Dedifferentiated amniotic fluid mesenchymal stem cell (primary cell): Measurements from ENCODE around the gene SLC4A3.

Experiments used
- DNase-seq: peaks from one replicate; pipeline ENCODE4 v3.0.0-alpha.2; 2016; ENCODE audit errors: extremely low spot score

SLC4A3 gene

DNA sequence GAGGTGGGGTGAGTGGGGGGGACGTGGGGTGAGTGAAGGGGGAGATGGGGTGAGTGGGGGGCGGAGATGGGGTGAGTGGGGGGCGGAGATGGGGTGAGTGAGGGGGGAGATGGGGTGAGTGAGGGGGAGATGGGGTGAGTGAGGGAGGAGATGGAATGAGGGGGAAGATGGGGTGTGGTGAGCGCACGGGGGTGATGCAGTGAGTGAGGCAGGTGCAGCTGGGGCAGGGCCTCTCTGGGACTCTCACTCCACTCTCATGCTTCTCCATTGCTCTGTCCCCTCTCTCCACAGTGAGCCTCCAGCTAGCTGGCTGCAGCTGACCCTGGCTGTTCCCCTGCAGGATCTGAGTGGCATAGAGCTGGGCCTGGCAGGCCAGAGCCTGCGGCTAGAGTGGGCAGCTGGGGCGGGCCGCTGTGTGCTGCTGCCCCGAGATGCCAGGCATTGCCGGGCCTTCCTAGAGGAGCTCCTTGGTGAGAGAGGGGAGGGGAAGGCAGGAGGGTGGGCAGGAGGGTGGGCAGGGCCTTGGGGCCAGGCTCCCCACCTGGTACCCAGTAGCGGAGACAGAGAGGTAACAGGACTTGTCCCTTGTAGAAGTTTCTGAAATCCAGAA, 13.9 kb upstream of the SLC4A3 start:
- DNase-seq: no peak

DNA sequence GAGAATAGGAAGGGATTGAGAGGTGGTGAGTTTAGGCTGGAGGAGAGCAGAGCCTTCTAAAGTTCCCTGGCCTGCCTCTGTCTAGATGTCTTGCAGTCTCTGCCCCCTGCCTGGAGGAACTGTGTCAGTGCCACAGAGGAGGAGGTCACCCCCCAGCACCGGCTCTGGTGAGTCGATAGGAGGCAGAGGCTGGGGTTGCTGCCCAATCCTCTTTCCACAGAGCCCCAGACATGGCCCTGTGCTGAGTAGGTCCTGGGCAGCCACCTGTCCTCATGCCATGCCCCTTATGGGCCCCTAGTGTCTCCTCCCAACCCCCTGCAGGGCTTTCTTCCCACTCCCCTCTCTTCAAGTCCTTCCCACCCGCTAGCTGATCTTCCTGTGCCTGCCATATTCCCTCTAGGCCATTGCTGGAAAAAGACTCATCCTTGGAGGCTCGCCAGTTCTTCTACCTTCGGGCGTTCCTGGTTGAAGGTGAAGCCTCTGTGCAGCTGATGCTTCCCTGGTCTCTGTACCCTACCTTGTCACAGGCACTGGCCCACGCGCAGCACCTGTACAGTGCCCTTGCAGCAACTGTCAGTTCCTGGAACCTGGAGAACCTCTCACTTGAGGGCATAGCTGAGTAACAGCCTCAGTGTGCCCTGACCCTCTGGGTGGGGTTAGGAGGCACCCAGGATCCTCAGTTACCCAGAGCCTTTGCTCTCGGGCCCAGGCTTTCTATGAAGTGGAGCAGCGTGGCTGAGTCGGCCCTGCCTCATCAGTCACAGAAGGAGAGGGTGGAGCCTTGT, 13.2 kb upstream of the SLC4A3 start:
- DNase-seq: no peak

GRCh38 chr2:219615036-219615435, 12.4 kb upstream of the SLC4A3 start:
- DNase-seq: no peak

DNA sequence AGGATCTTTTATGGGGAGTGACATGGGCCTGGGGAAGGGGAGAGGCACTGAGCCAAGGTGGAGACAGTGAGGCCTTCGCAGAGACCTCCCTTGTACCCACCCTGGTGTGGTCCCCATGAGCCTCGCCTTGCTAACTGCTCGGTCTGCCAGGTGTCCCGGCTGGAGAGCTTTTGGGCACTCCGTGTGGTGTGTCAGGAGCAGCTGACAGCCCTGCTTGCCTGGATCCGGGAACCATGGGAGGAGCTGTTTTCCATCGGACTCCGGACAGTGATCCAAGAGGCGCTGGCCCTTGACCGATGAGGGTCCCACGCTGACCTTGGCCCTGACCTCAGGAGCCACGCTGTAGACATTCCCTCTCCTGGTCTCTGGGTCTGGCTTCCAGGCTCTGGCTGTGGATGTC, 11.5 kb upstream of the SLC4A3 start:
- no peak for DNase-seq

GRCh38 chr2:219616550-219616949, 10.9 kb upstream of the SLC4A3 start:
- DNase-seq: no peak

GRCh38 chr2:219618733-219619122, 8.7 kb upstream of the SLC4A3 start:
- DNase-seq: no peak

GRCh38 chr2:219619235-219619634, 8.2 kb upstream of the SLC4A3 start:
- DNase-seq: no peak

GRCh38 chr2:219620546-219620945, 6.9 kb upstream of the SLC4A3 start:
- DNase-seq: no peak

- DNase-seq: no peak
Measured at GRCh38 chr2:219621935-219622334, 5.5 kb upstream of the SLC4A3 start.

DNA sequence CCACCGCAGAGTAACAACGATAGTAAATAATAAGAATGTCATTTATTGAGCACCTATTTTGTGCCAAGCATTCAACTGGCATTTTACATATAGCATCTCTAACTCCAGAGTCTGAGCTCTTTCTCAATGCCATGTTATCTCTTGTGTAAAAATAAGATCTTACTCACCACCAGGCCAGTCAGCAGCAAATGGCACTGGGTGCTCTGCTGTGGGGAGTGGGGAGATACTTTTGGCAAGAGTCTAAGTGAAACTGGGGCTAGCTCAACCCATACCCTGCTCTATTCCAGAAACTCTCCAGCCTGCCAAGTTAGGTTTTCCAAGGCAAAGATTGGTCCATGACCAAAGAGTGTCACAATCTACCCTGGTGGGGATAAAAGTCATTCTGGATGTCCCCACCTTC, 5.0 kb upstream of the SLC4A3 start:
- no peak for DNase-seq

DNA sequence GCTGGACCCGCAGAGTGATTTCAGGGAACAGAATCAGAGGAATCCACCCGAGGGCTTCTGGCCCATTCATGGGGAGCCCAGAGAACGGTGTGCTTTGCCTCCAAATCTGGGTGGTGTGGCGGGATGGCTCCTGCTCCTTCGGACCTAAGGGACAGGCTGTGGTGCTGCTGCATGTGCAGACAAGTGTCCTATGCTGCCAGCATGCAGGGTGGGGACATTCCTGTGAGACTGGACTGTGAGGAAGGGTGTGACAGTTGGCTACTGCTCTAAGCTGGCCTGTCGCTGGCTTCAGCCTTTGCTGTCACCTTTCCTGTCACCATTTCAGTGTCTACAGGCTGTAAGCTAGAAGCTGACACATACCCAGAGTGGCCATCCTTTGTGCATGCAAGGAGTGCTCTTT, 2.9 kb upstream of the SLC4A3 start:
- DNase-seq: no peak

GRCh38 chr2:219625179-219625578, 2.3 kb upstream of the SLC4A3 start:
- DNase-seq: no peak

- no peak for DNase-seq
Measured at GRCh38 chr2:219626540-219626939, 890 bp upstream of the SLC4A3 start.

DNA sequence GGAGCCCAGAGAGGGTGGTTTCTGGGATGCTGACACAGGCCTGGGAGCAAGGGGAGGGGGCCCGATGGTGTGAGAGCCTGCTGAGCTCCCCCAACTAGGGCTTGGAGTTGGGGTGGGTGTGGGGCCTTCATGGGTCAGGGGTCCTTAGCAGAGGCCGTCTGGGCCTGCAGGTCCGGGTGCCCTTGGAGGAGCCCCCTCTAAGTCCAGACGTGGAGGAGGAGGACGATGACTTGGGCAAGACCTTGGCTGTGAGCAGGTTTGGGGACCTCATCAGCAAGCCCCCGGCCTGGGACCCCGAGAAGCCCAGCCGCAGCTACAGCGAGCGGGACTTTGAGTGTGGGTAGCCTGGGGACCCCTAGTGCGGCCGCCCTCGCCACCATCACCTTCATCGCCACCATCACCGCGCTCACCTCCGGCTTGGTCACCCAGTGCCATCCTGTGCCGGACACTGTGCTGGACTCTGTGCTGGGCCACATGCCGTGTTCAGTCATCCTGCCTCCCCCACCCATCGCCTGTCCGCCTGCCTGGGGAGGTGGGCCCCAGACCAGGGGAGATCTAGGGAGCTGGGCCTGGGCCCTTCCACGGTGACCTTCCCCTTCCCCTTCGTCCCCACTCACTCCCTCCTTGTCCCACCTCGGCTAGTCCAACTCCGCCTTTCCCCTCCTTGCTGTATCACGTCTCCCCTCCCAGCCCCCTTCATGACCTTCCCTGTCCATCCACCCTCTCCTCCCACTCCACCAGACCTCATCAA, 980 bp downstream of the SLC4A3 start:
- DNase-seq: no peak

GRCh38 chr2:219628986-219629901, 1.8 kb downstream of the SLC4A3 start:
- DNase-seq: no peak

GRCh38 chr2:219629976-219630695, 2.7 kb downstream of the SLC4A3 start:
- DNase-seq: no peak

- DNase-seq: no peak
Measured at GRCh38 chr2:219630770-219631405, 3.5 kb downstream of the SLC4A3 start.

DNA sequence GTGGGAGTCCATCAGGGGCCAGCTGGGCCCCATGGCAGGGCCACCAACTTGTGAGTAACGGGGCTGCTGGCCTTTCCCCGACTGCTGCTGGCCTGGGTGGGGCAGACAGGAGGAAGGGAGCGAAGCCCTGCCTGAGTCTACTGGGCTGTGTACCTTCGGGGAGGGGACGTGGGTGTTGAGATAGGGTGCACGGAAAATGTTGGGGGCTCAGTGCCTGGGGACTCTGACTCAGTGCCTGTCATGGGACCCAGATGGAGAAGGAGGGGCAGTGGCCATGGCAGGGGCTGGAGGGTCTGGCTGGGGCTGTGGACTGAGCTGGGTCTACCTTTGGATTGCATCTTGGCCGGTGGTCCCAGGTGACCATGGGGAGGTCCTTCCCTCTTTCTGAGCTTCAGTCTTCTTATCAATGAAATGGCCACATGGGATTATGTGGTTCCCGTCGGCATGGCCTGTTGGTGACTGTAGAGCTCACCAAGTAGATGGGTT, 4.0 kb downstream of the SLC4A3 start:
- no peak for DNase-seq

GRCh38 chr2:219631904-219632759, 4.7 kb downstream of the SLC4A3 start:
- DNase-seq: no peak

DNA sequence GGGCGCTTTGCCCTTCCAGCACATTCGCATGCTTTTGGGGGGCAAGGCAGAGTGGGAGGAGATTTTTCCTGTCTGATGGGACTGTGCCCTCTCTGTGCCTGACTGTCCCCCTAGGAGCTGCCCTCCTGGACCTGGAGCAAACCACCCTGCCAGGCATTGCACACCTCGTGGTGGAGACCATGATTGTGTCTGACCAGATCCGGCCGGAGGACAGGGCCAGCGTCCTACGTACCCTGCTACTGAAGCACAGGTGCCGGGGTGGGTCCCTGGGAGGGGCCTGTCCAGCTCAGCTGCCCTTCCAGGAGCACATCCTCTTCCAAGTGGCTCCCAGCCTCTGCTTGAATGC, 5.3 kb downstream of the SLC4A3 start:
- no peak for DNase-seq
